ENCODE results near the gene FFAR2. TPM values are rescaled to one million over a fixed set of nuclear protein-coding genes. Genes with fewer than 3 reads are reported as not detected.

The FFAR2 gene
- total RNA-seq, 1 donor from 2014 or later = 2.6 TPM

DNA sequence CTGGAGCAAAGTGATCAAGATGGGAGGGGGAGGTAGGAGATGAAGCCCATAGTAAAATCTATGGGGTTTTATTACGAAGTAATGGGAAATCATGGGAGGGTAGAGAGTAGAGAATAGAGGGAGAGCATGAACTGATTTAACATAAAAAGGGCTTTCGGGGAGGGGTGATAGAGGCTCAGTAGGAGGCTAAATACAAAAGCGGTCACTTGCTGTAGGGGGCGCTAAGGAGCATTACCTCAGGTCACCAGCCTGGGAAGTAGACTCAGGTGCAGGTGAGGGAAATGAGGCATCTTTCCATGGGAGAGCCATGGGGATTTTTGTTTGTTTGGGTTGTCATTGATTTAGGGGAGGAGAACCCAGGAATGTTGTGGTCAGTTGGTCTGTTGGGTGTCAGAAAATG, 28.1 kb downstream of the FFAR2 start:
- Histone ChIP-seq H3K36me3 (no peaks in the 10 kb centered on the region), H3K27ac (no peak overlapping the region), H3K4me1 (no peaks in the 10 kb centered on the region), H3K27me3 (no peaks in the 10 kb centered on the region), H3K9me3 (no peaks in the 10 kb centered on the region), H3K4me3 (no peak overlapping the region)
- ATAC-seq (no peak), DNase-seq (no peak)
- TF ChIP-seq CTCF (IDR thresholded peaks at IDR 0.05) = peak; percentile 12
- intact Hi-C loops (cut with DNase I) = no loop called here

DNA sequence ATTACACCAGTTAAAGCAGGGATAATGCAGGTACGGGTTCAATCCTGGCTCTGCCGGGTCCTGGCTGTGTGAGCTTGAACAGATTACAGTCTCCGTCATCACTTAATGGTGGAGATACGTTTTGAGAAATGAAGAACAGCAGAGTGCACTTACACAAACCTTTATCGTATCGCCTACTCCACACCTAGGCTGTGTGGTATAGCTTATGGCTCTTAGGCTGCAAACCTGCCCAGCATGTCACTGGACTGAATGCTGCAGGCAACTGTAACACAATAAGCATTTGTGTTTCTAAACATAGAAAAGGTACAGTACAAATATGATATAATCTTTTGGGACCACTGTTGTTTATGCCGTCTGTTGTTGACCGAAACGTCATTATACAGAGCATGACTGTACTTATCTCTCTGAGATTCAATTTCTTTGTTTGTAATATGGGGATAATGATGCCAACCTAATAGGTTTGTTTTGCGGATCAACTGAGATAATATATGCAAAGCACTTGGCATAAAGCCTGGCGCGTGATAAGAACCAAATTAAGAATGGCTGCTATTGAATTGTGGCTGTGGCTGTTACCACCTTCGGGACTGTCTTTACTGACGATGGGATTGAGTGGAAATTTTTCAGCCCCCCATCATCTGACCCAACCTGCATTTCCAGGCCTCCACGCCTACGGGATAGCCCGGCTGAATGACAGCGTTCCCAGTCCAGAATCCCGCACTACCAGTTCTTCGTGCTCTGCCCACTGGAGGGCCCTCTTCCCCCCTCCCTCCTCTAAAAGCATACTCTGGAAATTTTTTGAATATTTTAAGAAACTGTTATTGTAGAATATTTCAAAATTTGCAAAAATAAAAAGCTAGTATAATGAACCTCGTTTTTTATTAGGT, 31.0 kb downstream of the FFAR2 start:
- no peaks in the 10 kb centered on the region for H3K4me1 ChIP-seq
- H3K36me3 ChIP-seq = no peaks in the 10 kb centered on the region
- intact Hi-C loops (cut with DNase I) = no loop called here
- H3K27me3 ChIP-seq = no peaks in the 10 kb centered on the region
- no peak overlapping the region for H3K27ac ChIP-seq
- no peaks in the 10 kb centered on the region for H3K9me3 ChIP-seq
- TF ChIP-seq CTCF (IDR thresholded peaks at IDR 0.05) = no peak
- DNase-seq = no peak
- H3K4me3 ChIP-seq = no peak overlapping the region
- peak; percentile 21 for ATAC-seq

DNA sequence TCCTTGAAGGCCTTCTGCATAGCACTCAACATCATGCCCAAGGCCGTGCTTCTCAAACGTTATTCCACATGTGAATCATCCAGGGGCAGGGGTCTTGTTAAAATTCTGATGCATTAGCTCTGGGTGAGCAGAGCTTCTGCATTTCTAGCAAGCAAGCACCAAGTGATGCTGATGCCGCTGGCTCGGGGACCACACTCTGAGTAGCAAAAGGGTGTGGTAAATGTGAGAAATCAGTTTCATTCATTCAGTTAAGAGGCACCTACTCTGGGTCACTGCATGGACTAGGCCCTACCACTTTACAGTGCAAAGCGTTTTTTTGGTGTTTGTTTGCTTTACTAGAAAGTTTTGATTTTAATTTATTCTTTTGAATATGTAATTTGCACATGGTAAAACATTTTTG, 35.0 kb downstream of the FFAR2 start:
- TF ChIP-seq CTCF (IDR thresholded peaks at IDR 0.05) = no peak
- no peaks in the 10 kb centered on the region for H3K36me3 ChIP-seq
- no peak for ATAC-seq
- H3K27ac ChIP-seq = no peak overlapping the region
- H3K4me3 ChIP-seq = no peak overlapping the region
- no peaks in the 10 kb centered on the region for H3K27me3 ChIP-seq
- no peaks in the 10 kb centered on the region for H3K4me1 ChIP-seq
- DNase-seq = no peak
- no peaks in the 10 kb centered on the region for H3K9me3 ChIP-seq
- intact Hi-C loops (cut with DNase I) = no loop called here

GRCh38 chr19:35484252-35485036, 36.4 kb downstream of the FFAR2 start:
- TF ChIP-seq CTCF (IDR thresholded peaks at IDR 0.05) = no peak
- intact Hi-C loops (cut with DNase I) = no loop called here

DNA sequence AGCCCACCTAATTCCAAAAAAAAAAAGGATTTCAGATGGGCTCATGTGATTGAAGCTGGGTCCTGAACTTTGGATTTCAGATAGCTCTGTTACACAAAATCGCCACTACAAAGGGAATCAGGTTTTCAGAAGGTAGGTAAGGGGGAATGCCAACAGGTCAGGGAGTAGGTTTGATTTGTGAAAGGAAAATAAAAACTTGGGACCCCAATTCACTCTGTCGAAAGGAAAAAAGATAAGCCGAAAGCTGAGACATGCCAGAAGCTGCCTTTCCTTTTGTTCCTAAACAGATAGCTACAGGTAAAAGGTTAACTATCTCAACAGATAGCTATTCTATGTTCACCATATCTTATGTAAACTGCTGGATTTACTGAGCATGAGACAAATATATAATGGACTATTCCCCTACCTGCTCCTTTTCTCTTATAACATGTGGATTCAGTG, 38.2 kb downstream of the FFAR2 start:
- Histone ChIP-seq H3K27ac (no peak overlapping the region), H3K36me3 (no peaks in the 10 kb centered on the region), H3K27me3 (peaks cover 6% of the 10 kb centered on the region), H3K4me3 (no peak overlapping the region), H3K9me3 (no peaks in the 10 kb centered on the region), H3K4me1 (no peaks in the 10 kb centered on the region)
- TF ChIP-seq CTCF (IDR thresholded peaks at IDR 0.05) = no peak
- ATAC-seq (no peak), DNase-seq (no peak)
- intact Hi-C loops (cut with DNase I) = no loop called here

More at GRCh38 chr19:35484252-35485036, 36.4 kb downstream of the FFAR2 start:
- H3K4me1 ChIP-seq = no peaks in the 10 kb centered on the region
- DNase-seq (no peak), ATAC-seq (no peak)
- no peaks in the 10 kb centered on the region for H3K9me3 ChIP-seq
- no peaks in the 10 kb centered on the region for H3K36me3 ChIP-seq
- no peaks in the 10 kb centered on the region for H3K27me3 ChIP-seq
- H3K4me3 ChIP-seq = no peak overlapping the region
- no peak overlapping the region for H3K27ac ChIP-seq
